ENCODE measurements around the gene XPO6.

DNA sequence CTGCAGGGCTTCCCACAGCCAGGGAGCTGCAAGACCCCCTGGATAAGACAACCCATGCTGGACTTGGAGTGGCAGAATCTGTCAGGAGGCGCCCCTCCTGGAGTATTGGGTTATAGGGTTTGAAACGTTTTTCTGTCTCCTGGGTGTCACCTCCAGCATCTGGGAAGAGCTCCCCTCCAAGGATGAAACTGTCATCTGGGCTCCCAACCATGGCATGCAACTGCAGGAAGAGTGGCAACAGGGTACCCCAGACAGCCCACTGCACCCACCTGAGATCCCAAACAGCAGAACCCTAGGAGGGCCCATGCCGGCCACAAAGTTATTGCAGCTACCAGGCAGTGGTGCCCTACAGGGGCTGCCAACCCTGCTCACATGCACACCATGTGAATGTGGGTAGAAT lies 147.6 kb downstream of the XPO6 start:
- TF ChIP-seq CTCF (IDR thresholded peaks at IDR 0.05) (no peak), POLR2A (IDR thresholded peaks at IDR 0.05) (no peak)
